PFSK-1 (cell line): ENCODE measurements around the gene TLR10.

ENCODE experiments used
- POLR2AphosphoS5 ChIP-seq: IDR thresholded peaks from 2 replicates; pipeline ENCODE4 v1.6.1; 2012; ENCODE audit warnings: low read depth, mild to moderate bottlenecking, control low read depth, low read length, moderate library complexity
- TAF1 ChIP-seq: IDR thresholded peaks from 2 replicates; pipeline ENCODE4 v1.6.1; 2012; ENCODE audit warnings: low read length, control low read depth, borderline replicate concordance; ENCODE audit not compliant: insufficient read depth

DNA sequence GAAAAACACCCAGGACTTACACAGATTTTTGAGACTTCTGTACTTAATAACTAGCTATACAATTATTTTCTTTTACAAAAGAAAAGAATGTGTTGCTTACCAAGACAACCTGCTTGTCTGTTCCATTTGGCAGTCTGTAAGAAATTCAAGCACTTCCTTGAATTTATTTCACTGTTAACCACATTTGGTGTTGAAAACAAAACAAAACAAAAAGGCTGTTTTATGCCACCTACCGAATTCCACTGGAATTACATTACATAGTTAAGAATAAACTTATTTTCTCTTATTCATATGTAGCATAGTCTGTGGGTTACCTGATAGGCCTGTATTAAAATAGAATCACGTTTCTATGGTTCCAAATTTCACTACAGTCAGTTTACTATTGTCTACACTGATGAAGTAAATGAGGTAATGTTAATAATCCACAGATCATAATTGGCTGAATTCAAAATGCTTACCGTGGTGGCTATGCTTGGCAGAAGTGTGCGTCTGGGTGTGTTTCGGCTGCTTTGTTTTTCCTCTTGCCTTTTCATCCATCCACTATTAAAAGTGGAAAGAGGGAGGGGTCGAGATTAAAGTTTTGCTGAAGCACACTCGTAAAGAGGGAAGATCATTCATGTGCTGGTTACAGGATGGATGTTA, 22.0 kb upstream of the TLR10 start, which contains the start of gene TLR1:
- no peak for TF ChIP-seq TAF1
- TF ChIP-seq POLR2AphosphoS5: no peak
